ENCODE data around the gene BTBD9.

The BTBD9 gene

GRCh38 chr6:38153798-38154345 lies 485.9 kb downstream of the BTBD9 start:
- H3K36me3 ChIP-seq (ENCODE audit: control insufficient read depth, insufficient read depth, low read length) = peaks cover 13% of the 10 kb centered on the region
- H3K4me3 ChIP-seq (replicated peaks; ENCODE audit: low read depth, low read length) = no peak overlapping the region
- TF ChIP-seq CTCF (IDR thresholded peaks at IDR 0.05; ENCODE audit: insufficient read depth, low read length, poor library complexity, severe bottlenecking) = no peak
- no peak for DNase-seq (ENCODE audit: extremely low read depth, insufficient read length)
- H3K27me3 ChIP-seq (replicated peaks; ENCODE audit: control insufficient read depth, insufficient read depth, low read length) = no peaks in the 10 kb centered on the region

- no peaks in the 10 kb centered on the region for H3K27me3 ChIP-seq (replicated peaks; ENCODE audit: control insufficient read depth, insufficient read depth, low read length)
- DNase-seq (ENCODE audit: extremely low read depth, insufficient read length) = no peak
- no peak for TF ChIP-seq CTCF (IDR thresholded peaks at IDR 0.05; ENCODE audit: insufficient read depth, low read length, poor library complexity, severe bottlenecking)
- peaks cover 13% of the 10 kb centered on the region for H3K36me3 ChIP-seq (ENCODE audit: control insufficient read depth, insufficient read depth, low read length)
- H3K4me3 ChIP-seq (replicated peaks; ENCODE audit: low read depth, low read length) = no peak overlapping the region
Observed at GRCh38 chr6:38153076-38153797, 486.5 kb downstream of the BTBD9 start.

GRCh38 chr6:38152620-38153019 lies 487.1 kb downstream of the BTBD9 start:
- DNase-seq (ENCODE audit: extremely low read depth, insufficient read length) = no peak
- Histone ChIP-seq H3K4me3 (replicated peaks; ENCODE audit: low read depth, low read length) (no peak overlapping the region), H3K27me3 (replicated peaks; ENCODE audit: control insufficient read depth, insufficient read depth, low read length) (no peaks in the 10 kb centered on the region), H3K36me3 (ENCODE audit: control insufficient read depth, insufficient read depth, low read length) (peaks cover 13% of the 10 kb centered on the region)
- no peak for TF ChIP-seq CTCF (IDR thresholded peaks at IDR 0.05; ENCODE audit: insufficient read depth, low read length, poor library complexity, severe bottlenecking)

GRCh38 chr6:38151580-38152500 lies 487.9 kb downstream of the BTBD9 start:
- no peak for DNase-seq (ENCODE audit: extremely low read depth, insufficient read length)
- peaks cover 13% of the 10 kb centered on the region for H3K36me3 ChIP-seq (ENCODE audit: control insufficient read depth, insufficient read depth, low read length)
- no peak for TF ChIP-seq CTCF (IDR thresholded peaks at IDR 0.05; ENCODE audit: insufficient read depth, low read length, poor library complexity, severe bottlenecking)
- H3K27me3 ChIP-seq (replicated peaks; ENCODE audit: control insufficient read depth, insufficient read depth, low read length) = no peaks in the 10 kb centered on the region
- no peak overlapping the region for H3K4me3 ChIP-seq (replicated peaks; ENCODE audit: low read depth, low read length)

GRCh38 chr6:38150681-38151296 lies 488.9 kb downstream of the BTBD9 start:
- no peak overlapping the region for H3K4me3 ChIP-seq (replicated peaks; ENCODE audit: low read depth, low read length)
- DNase-seq (ENCODE audit: extremely low read depth, insufficient read length) = no peak
- H3K36me3 ChIP-seq (ENCODE audit: control insufficient read depth, insufficient read depth, low read length) = peaks cover 13% of the 10 kb centered on the region
- no peak for TF ChIP-seq CTCF (IDR thresholded peaks at IDR 0.05; ENCODE audit: insufficient read depth, low read length, poor library complexity, severe bottlenecking)
- no peaks in the 10 kb centered on the region for H3K27me3 ChIP-seq (replicated peaks; ENCODE audit: control insufficient read depth, insufficient read depth, low read length)

Data from GM06990 (cell line).